Astrocyte of the cerebellum (primary cell): ENCODE data around the gene LNX1.

Source experiments
- DNase-seq: peaks from one replicate; pipeline ENCODE4 v3.0.0-alpha.2; 2011; ENCODE audit warnings: low read depth
- H3K4me3 ChIP-seq: 2 replicates; pipeline ENCODE4 v1.5.1; 2011; ENCODE audit warnings: mild to moderate bottlenecking, low read depth, low read length, moderate library complexity
- CTCF ChIP-seq: IDR thresholded peaks from 2 replicates; pipeline ENCODE4 v1.5.1; 2012; ENCODE audit warnings: low read length, low read depth, moderate library complexity, mild to moderate bottlenecking; ENCODE audit errors: missing control alignments
- in situ Hi-C: cut with HindIII; loops from 2 replicates; pipeline ENCODE4 v1.10.0; 2017; ENCODE audit warnings: low sequenced_read_pairs

Gene LNX1

GRCh38 chr4:53595834-53596233, 4.5 kb upstream of the LNX1 start:
- no peak overlapping the region for H3K4me3 ChIP-seq
- in situ Hi-C loops, result no loop called here
- no peak for DNase-seq
- TF ChIP-seq CTCF, result no peak

- H3K4me3 ChIP-seq, result no peak overlapping the region
- in situ Hi-C loops, result no loop called here
- no peak for DNase-seq
- no peak for TF ChIP-seq CTCF
These were observed 3.9 kb upstream of the LNX1 start for GRCh38 chr4:53595204-53595603.

GRCh38 chr4:53593765-53594164, 2.5 kb upstream of the LNX1 start:
- in situ Hi-C loops, result no loop called here
- TF ChIP-seq CTCF, result no peak
- no peak for DNase-seq
- H3K4me3 ChIP-seq, result no peak overlapping the region

GRCh38 chr4:53592686-53593501, 1.6 kb upstream of the LNX1 start:
- DNase-seq, result no peak
- H3K4me3 ChIP-seq, result peak overlapping the region; percentile 7
- TF ChIP-seq CTCF, result no peak
- in situ Hi-C loops, result no loop called here

GRCh38 chr4:53592122-53592521, 836 bp upstream of the LNX1 start:
- in situ Hi-C loops, result no loop called here
- H3K4me3 ChIP-seq, result no peak overlapping the region
- TF ChIP-seq CTCF, result no peak
- no peak for DNase-seq

- no peak for DNase-seq
- in situ Hi-C loops, result no loop called here
- no peak for TF ChIP-seq CTCF
- H3K4me3 ChIP-seq, result no peak overlapping the region
These were observed 1.1 kb downstream of the LNX1 start for GRCh38 chr4:53590187-53590586.
